ENCODE results near the gene TPPP. TPM values are rescaled to one million over a fixed set of nuclear protein-coding genes. Genes with fewer than 3 reads are reported as not detected.
"Not testable (repeated sequence)": the region's sequence is repeated elsewhere in the genome, so short reads cannot be mapped to it uniquely, and the experiment has no call there.

TPPP gene
- total RNA-seq (3.9 TPM), polyA plus RNA-seq (ENCODE audit: insufficient read depth in 1 of 8, insufficient read length in 8 of 8, low replicate concordance in 1 of 8) (10 to 100 TPM in 3 of 8 donors, 1 to 10 TPM in 5; 3.6 to 14.2 (median 8.2) TPM)
- long read RNA-seq, donor 1, full-length matches to known transcripts = 1 of 1 reads
- long read RNA-seq, donor 1, partial matches to known transcripts = 0 of 1 reads
- long read RNA-seq, donor 1, other reads (novel, unspliced or antisense) = 0 of 1 reads
- long read RNA-seq, donor 2 = 0 reads
- long read RNA-seq, donor 3, full-length matches to known transcripts = 2 of 2 reads
- long read RNA-seq, donor 3, partial matches to known transcripts = 0 of 2 reads
- long read RNA-seq, donor 3, other reads (novel, unspliced or antisense) = 0 of 2 reads
- long read RNA-seq, donor 4, full-length matches to known transcripts = 1 of 1 reads
- long read RNA-seq, donor 4, partial matches to known transcripts = 0 of 1 reads
- long read RNA-seq, donor 4, other reads (novel, unspliced or antisense) = 0 of 1 reads
- long read RNA-seq, donor 5 = 0 reads
- long read RNA-seq, donor 6, full-length matches to known transcripts = 2 of 2 reads
- long read RNA-seq, donor 6, partial matches to known transcripts = 0 of 2 reads
- long read RNA-seq, donor 6, other reads (novel, unspliced or antisense) = 0 of 2 reads
- long read RNA-seq, donor 7 = 0 reads
- long read RNA-seq, donor 8, full-length matches to known transcripts = 1 of 1 reads
- long read RNA-seq, donor 8, partial matches to known transcripts = 0 of 1 reads
- long read RNA-seq, donor 8, other reads (novel, unspliced or antisense) = 0 of 1 reads
- long read RNA-seq, donor 9, full-length matches to known transcripts = 2 of 2 reads
- long read RNA-seq, donor 9, partial matches to known transcripts = 0 of 2 reads
- long read RNA-seq, donor 9, other reads (novel, unspliced or antisense) = 0 of 2 reads
- long read RNA-seq, donor 10 = 0 reads
- long read RNA-seq, donor 11 = 0 reads

GRCh38 chr5:693271-694041, at the start of gene TPPP:
TSS of gene TPPP (minus strand) at chr5:693352. CDS start at chr5:678060, 15,292 bp downstream.
- H3K27ac ChIP-seq (ENCODE audit: low read length); H3K4me1 ChIP-seq (ENCODE audit: control insufficient read depth, insufficient read depth, low read length); H3K27me3 ChIP-seq (ENCODE audit: control insufficient read depth, insufficient read depth, low read length); H3K36me3 ChIP-seq (ENCODE audit: control insufficient read depth, insufficient read depth, low read length); H3K9me3 ChIP-seq (replicated peaks; ENCODE audit: control insufficient read depth, low read depth, low read length): not testable (repeated sequence)
- WGBS (ENCODE audit: insufficient coverage) = under 1% methylated on average over 58 of the region's 109 CpGs
- peak; percentile 87 for DNase-seq
- H3K4me3 ChIP-seq (ENCODE audit: low read length) = peak within 1 kb of the TSS; percentile 40

GRCh38 chr5:742276-742675, 49.1 kb upstream of the TPPP start:
- not testable (repeated sequence) for H3K4me1 ChIP-seq (ENCODE audit: control insufficient read depth, insufficient read depth, low read length); H3K4me3 ChIP-seq (ENCODE audit: low read length); H3K9me3 ChIP-seq (replicated peaks; ENCODE audit: control insufficient read depth, low read depth, low read length); DNase-seq; H3K36me3 ChIP-seq (ENCODE audit: control insufficient read depth, insufficient read depth, low read length); H3K27me3 ChIP-seq (ENCODE audit: control insufficient read depth, insufficient read depth, low read length); H3K27ac ChIP-seq (ENCODE audit: low read length)
- WGBS (ENCODE audit: insufficient coverage) = no CpG with 5 or more reads among the region's 6 CpGs

- not testable (repeated sequence) for H3K9me3 ChIP-seq (replicated peaks; ENCODE audit: control insufficient read depth, low read depth, low read length); H3K36me3 ChIP-seq (ENCODE audit: control insufficient read depth, insufficient read depth, low read length); H3K4me3 ChIP-seq (ENCODE audit: low read length); H3K27ac ChIP-seq (ENCODE audit: low read length); H3K27me3 ChIP-seq (ENCODE audit: control insufficient read depth, insufficient read depth, low read length); DNase-seq; H3K4me1 ChIP-seq (ENCODE audit: control insufficient read depth, insufficient read depth, low read length)
- WGBS (ENCODE audit: insufficient coverage) = no CpG with 5 or more reads among the region's 1 CpG
Observed at GRCh38 chr5:734145-734544, 41.0 kb upstream of the TPPP start.

- not testable (repeated sequence) for H3K4me3 ChIP-seq (ENCODE audit: low read length); H3K4me1 ChIP-seq (ENCODE audit: control insufficient read depth, insufficient read depth, low read length); H3K27ac ChIP-seq (ENCODE audit: low read length); H3K27me3 ChIP-seq (ENCODE audit: control insufficient read depth, insufficient read depth, low read length); H3K9me3 ChIP-seq (replicated peaks; ENCODE audit: control insufficient read depth, low read depth, low read length); H3K36me3 ChIP-seq (ENCODE audit: control insufficient read depth, insufficient read depth, low read length); DNase-seq
- 94% methylated on average over 3 of the region's 10 CpGs for WGBS (ENCODE audit: insufficient coverage)
Observed at GRCh38 chr5:732754-733454, 39.8 kb upstream of the TPPP start.

- not testable (repeated sequence) for H3K9me3 ChIP-seq (replicated peaks; ENCODE audit: control insufficient read depth, low read depth, low read length); H3K36me3 ChIP-seq (ENCODE audit: control insufficient read depth, insufficient read depth, low read length); H3K4me3 ChIP-seq (ENCODE audit: low read length); H3K27ac ChIP-seq (ENCODE audit: low read length); H3K27me3 ChIP-seq (ENCODE audit: control insufficient read depth, insufficient read depth, low read length); H3K4me1 ChIP-seq (ENCODE audit: control insufficient read depth, insufficient read depth, low read length); DNase-seq
- no CpG with 5 or more reads among the region's 7 CpGs for WGBS (ENCODE audit: insufficient coverage)
Observed at GRCh38 chr5:729225-729624, 36.1 kb upstream of the TPPP start.

GRCh38 chr5:727087-727486, 33.9 kb upstream of the TPPP start:
- H3K27ac ChIP-seq (ENCODE audit: low read length); H3K27me3 ChIP-seq (ENCODE audit: control insufficient read depth, insufficient read depth, low read length); H3K4me1 ChIP-seq (ENCODE audit: control insufficient read depth, insufficient read depth, low read length); H3K9me3 ChIP-seq (replicated peaks; ENCODE audit: control insufficient read depth, low read depth, low read length); H3K4me3 ChIP-seq (ENCODE audit: low read length); H3K36me3 ChIP-seq (ENCODE audit: control insufficient read depth, insufficient read depth, low read length); DNase-seq: not testable (repeated sequence)
- WGBS (ENCODE audit: insufficient coverage) = no CpG with 5 or more reads among the region's 9 CpGs

- no CpG with 5 or more reads among the region's 6 CpGs for WGBS (ENCODE audit: insufficient coverage)
Observed at GRCh38 chr5:723865-724264, 30.7 kb upstream of the TPPP start.

GRCh38 chr5:723309-723708, 30.2 kb upstream of the TPPP start:
- not testable (repeated sequence) for H3K27ac ChIP-seq (ENCODE audit: low read length); H3K36me3 ChIP-seq (ENCODE audit: control insufficient read depth, insufficient read depth, low read length); H3K27me3 ChIP-seq (ENCODE audit: control insufficient read depth, insufficient read depth, low read length); DNase-seq; H3K9me3 ChIP-seq (replicated peaks; ENCODE audit: control insufficient read depth, low read depth, low read length); H3K4me1 ChIP-seq (ENCODE audit: control insufficient read depth, insufficient read depth, low read length); H3K4me3 ChIP-seq (ENCODE audit: low read length)
- no CpG with 5 or more reads among the region's 4 CpGs for WGBS (ENCODE audit: insufficient coverage)

More at GRCh38 chr5:723865-724264, 30.7 kb upstream of the TPPP start:
- not testable (repeated sequence) for H3K4me3 ChIP-seq (ENCODE audit: low read length); H3K4me1 ChIP-seq (ENCODE audit: control insufficient read depth, insufficient read depth, low read length); DNase-seq; H3K27me3 ChIP-seq (ENCODE audit: control insufficient read depth, insufficient read depth, low read length); H3K27ac ChIP-seq (ENCODE audit: low read length); H3K36me3 ChIP-seq (ENCODE audit: control insufficient read depth, insufficient read depth, low read length); H3K9me3 ChIP-seq (replicated peaks; ENCODE audit: control insufficient read depth, low read depth, low read length)

- whole genome bisulfite sequencing (ENCODE audit: insufficient coverage) = no CpG with 5 or more reads among the region's 1 CpG
- not testable (repeated sequence) for H3K4me1 ChIP-seq (ENCODE audit: control insufficient read depth, insufficient read depth, low read length); H3K27ac ChIP-seq (ENCODE audit: low read length); DNase-seq; H3K27me3 ChIP-seq (ENCODE audit: control insufficient read depth, insufficient read depth, low read length); H3K36me3 ChIP-seq (ENCODE audit: control insufficient read depth, insufficient read depth, low read length); H3K9me3 ChIP-seq (replicated peaks; ENCODE audit: control insufficient read depth, low read depth, low read length); H3K4me3 ChIP-seq (ENCODE audit: low read length)
Observed at GRCh38 chr5:719379-719778, 26.2 kb upstream of the TPPP start.

Data from muscle of leg (tissue), 16 donors.